ENCODE results near the gene REXO5. TPM values are rescaled to one million over a fixed set of nuclear protein-coding genes. Genes with fewer than 3 reads are reported as not detected.
A peak's percentile ranks its signal among the peaks of the same experiment; 100 is the strongest.

Gene REXO5
- total RNA-seq, 1 donor from 2014 or later, result 5.9 TPM

DNA sequence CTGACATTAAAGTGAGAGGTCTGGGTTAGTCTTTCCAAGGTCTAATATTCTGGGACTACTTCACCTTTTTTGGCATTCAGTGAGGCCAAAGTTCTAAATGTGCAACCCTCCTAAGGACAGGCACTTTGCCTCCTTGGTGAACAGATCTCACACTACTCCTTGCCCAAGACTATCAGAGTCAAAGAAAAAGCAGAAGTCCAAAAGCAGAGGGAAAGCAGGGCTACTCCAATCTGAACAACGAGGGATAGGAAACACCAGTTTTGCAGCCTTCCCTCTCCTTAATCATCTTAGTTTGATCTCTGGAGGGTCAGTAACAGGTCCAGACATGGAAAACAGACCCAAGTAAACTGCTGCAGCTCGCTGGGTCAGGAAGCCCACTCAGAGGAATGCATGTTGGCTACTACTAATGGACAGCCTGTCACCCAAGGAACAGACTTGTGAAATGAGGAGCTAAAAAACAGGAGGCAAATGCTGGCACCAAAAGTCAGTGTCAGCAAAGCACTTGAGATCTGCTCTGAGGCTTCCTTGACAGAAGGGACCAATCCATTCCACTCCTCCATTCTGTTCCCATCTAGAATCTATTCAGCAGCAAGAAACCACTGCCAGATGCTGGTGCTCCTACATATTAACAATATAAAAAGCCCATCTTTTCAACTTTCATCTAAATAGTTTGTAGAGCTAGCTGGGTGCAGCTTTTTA, 63.9 kb downstream of the REXO5 start:
- Mint-ChIP-seq H3K4me3 (ENCODE audit: unreplicated experiment) (no peak overlapping the region), H3K27ac (ENCODE audit: unreplicated experiment) (peak overlapping the region; percentile 67), H3K4me1 (ENCODE audit: low read depth, unreplicated experiment) (peaks cover 41% of the 10 kb centered on the region), H3K36me3 (ENCODE audit: unreplicated experiment) (no peaks in the 10 kb centered on the region), H3K9me3 (ENCODE audit: unreplicated experiment) (no peaks in the 10 kb centered on the region), H3K27me3 (ENCODE audit: unreplicated experiment) (peaks cover 3% of the 10 kb centered on the region)
- DNase-seq, result no peak
- TF ChIP-seq CTCF (IDR thresholded peaks at IDR 0.05; ENCODE audit: partially characterized antibody, unreplicated experiment), result no peak

GRCh38 chr16:20871258-20871657, 64.9 kb downstream of the REXO5 start:
- Mint-ChIP-seq H3K9me3 (ENCODE audit: unreplicated experiment) (no peaks in the 10 kb centered on the region), H3K4me1 (ENCODE audit: low read depth, unreplicated experiment) (peaks cover 32% of the 10 kb centered on the region), H3K4me3 (ENCODE audit: unreplicated experiment) (no peak overlapping the region), H3K36me3 (ENCODE audit: unreplicated experiment) (no peaks in the 10 kb centered on the region), H3K27ac (ENCODE audit: unreplicated experiment) (no peak overlapping the region), H3K27me3 (ENCODE audit: unreplicated experiment) (peaks cover 3% of the 10 kb centered on the region)
- TF ChIP-seq CTCF (IDR thresholded peaks at IDR 0.05; ENCODE audit: partially characterized antibody, unreplicated experiment), result no peak
- no peak for DNase-seq

- DNase-seq, result no peak
- H3K4me3 Mint-ChIP-seq (ENCODE audit: unreplicated experiment), result no peak overlapping the region
- peaks cover 23% of the 10 kb centered on the region for H3K4me1 Mint-ChIP-seq (ENCODE audit: low read depth, unreplicated experiment)
- H3K9me3 Mint-ChIP-seq (ENCODE audit: unreplicated experiment), result no peaks in the 10 kb centered on the region
- TF ChIP-seq CTCF (IDR thresholded peaks at IDR 0.05; ENCODE audit: partially characterized antibody, unreplicated experiment), result no peak
- H3K27me3 Mint-ChIP-seq (ENCODE audit: unreplicated experiment), result peaks cover under 1% of the 10 kb centered on the region
- no peak overlapping the region for H3K27ac Mint-ChIP-seq (ENCODE audit: unreplicated experiment)
- no peaks in the 10 kb centered on the region for H3K36me3 Mint-ChIP-seq (ENCODE audit: unreplicated experiment)
These were observed 65.9 kb downstream of the REXO5 start for GRCh38 chr16:20871941-20872815.

DNA sequence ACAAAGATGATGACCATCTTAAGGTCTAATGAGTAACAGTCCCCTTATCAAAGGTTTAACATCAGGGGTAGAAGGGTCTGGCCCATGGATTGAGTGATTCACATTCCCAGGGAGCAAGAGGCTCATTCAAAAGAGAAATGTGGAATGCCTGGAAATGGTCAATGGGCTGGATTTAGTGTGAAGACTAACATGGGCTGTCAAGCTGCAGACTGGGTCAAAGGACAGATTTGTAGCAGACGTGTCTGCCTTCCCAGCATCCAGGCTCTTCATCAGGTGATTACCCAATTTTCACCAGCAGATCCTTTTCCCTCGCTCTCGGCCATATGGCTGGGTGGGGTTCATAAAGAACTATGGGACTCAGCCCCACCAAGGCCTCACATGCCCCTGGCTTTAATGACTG, 67.0 kb downstream of the REXO5 start:
- Mint-ChIP-seq H3K36me3 (ENCODE audit: unreplicated experiment) (no peaks in the 10 kb centered on the region), H3K9me3 (ENCODE audit: unreplicated experiment) (no peaks in the 10 kb centered on the region), H3K4me3 (ENCODE audit: unreplicated experiment) (no peak overlapping the region), H3K27me3 (ENCODE audit: unreplicated experiment) (no peaks in the 10 kb centered on the region), H3K4me1 (ENCODE audit: low read depth, unreplicated experiment) (peaks cover 20% of the 10 kb centered on the region), H3K27ac (ENCODE audit: unreplicated experiment) (no peak overlapping the region)
- DNase-seq, result no peak
- TF ChIP-seq CTCF (IDR thresholded peaks at IDR 0.05; ENCODE audit: partially characterized antibody, unreplicated experiment), result no peak

Measured in glutamatergic neuron (in vitro differentiated cells).